ENCODE data around the gene PI4K2A. TPM values are rescaled to one million over a fixed set of nuclear protein-coding genes. Genes with fewer than 3 reads are reported as not detected.

The PI4K2A gene
- total and polyA plus RNA-seq, 2 donors (not counting 3 experiments of a cell fraction or from before 2014, with no cell fraction given), result 20.4 to 24.6 TPM

- no peak overlapping the region for H3K27ac ChIP-seq (ENCODE audit: insufficient read depth, low read depth, low read length)
- intact Hi-C loops (cut with micrococcal nuclease), result no loop called here
- peaks cover 15% of the 10 kb centered on the region for H3K4me1 ChIP-seq (ENCODE audit: control insufficient read depth, extremely low read depth, insufficient read depth, low read length)
- H3K4me2 ChIP-seq (ENCODE audit: insufficient read depth, low read length), result no peak overlapping the region
- dilution Hi-C loops (cut with MboI; ENCODE audit: extremely low pct_ligation_motif_present, low sequenced_read_pairs), result no loop called here
- BruUV-seq (replicated peaks), result no TSS peak
- H3K9ac ChIP-seq (replicated peaks; ENCODE audit: extremely low read depth, insufficient read depth, low read length), result no peak overlapping the region
- CTCF ChIA-PET, result interaction anchor here (1.3 to 1.5 kb wide), 4 partner anchors 11 to 30 kb away, joined by 3 to 9 read pairs (median 4); partner anchors contain the start of gene ANKRD2
- DNase-seq (ENCODE audit: low read depth, low spot score), result no peak
- H3K27me3 ChIP-seq (ENCODE audit: control insufficient read depth in 2 of 2, insufficient read depth in 2 of 2, low read length in 2 of 2), result no peaks in the 10 kb centered on the region
- H3K9me1 ChIP-seq (replicated peaks; ENCODE audit: control insufficient read depth, extremely low read depth, insufficient read depth, low read length), result no peaks in the 10 kb centered on the region
- no peak for FAIRE-seq
- TF ChIP-seq JUN (IDR thresholded peaks at IDR 0.05; ENCODE audit: borderline replicate concordance, insufficient read depth, insufficient read length, low read depth), result no peak
- no peak for TF ChIP-seq MAX (IDR thresholded peaks at IDR 0.05; ENCODE audit: insufficient read depth, insufficient read length)
- TF ChIP-seq POLR2AphosphoS5 (IDR thresholded peaks at IDR 0.05; ENCODE audit: insufficient read depth, low read depth, low read length), result no peak
- no peak for TF ChIP-seq FOS (IDR thresholded peaks at IDR 0.05; ENCODE audit: borderline replicate concordance, insufficient read depth, low read length)
- no peak for TF ChIP-seq MYC (IDR thresholded peaks at IDR 0.05; ENCODE audit: low read depth, low read length)
- TF ChIP-seq CTCF (IDR thresholded peaks at IDR 0.05; ENCODE audit: extremely low read depth in 1 of 2, insufficient read depth in 1 of 2, low read depth in 1 of 2, low read length in 2 of 2), result no peak
- TF ChIP-seq POLR2A (IDR thresholded peaks at IDR 0.05; ENCODE audit: low read depth, low read length), result no peak
- no peak for TF ChIP-seq EZH2 (IDR thresholded peaks at IDR 0.05; ENCODE audit: borderline replicate concordance, low read depth, low read length, severe bottlenecking)
- TF ChIP-seq GATA2 (IDR thresholded peaks at IDR 0.05; ENCODE audit: insufficient read depth, insufficient read length, low read depth, low read length), result no peak
- no peak overlapping the region for H2AFZ ChIP-seq (ENCODE audit: low read depth, low read length)
- POLR2A ChIA-PET, result no interaction called here
- H3K9me3 ChIP-seq (replicated peaks; ENCODE audit: control insufficient read depth, insufficient read depth, low read length), result no peaks in the 10 kb centered on the region
- H3K36me3 ChIP-seq (ENCODE audit: control insufficient read depth in 2 of 2, extremely low read depth in 1 of 2, insufficient read depth in 2 of 2, low read length in 2 of 2), result no peaks in the 10 kb centered on the region
- H4K20me1 ChIP-seq (replicated peaks; ENCODE audit: control insufficient read depth, extremely low read depth, insufficient read depth, low read length), result no peaks in the 10 kb centered on the region
- H3K79me2 ChIP-seq (ENCODE audit: control insufficient read depth, insufficient read depth, low read length), result no peaks in the 10 kb centered on the region
- H3K4me3 ChIP-seq (replicated peaks in 1 of 3; ENCODE audit: insufficient read depth in 1 of 3, low read depth in 1 of 3, low read length in 3 of 3), result no peak overlapping the region
Observed at GRCh38 chr10:97601268-97602215, 38.9 kb upstream of the PI4K2A start.

Data from endothelial cell of umbilical vein (primary cell).